Spleen (tissue), 11 donors: Measurements from ENCODE around the gene CANT1. TPM values are rescaled to one million over a fixed set of nuclear protein-coding genes. Genes with fewer than 3 reads are reported as not detected.
A peak's percentile ranks its signal among the peaks of the same experiment; 100 is the strongest.

Experiments used
- DNase-seq: peaks from one replicate; pipeline ENCODE4 v3.0.0-alpha.2; 2020
- H3K27ac ChIP-seq, 8 donors: fragments of 200-600 bp; sonication (generic) in 7 of 8; 1 replicate in 4 of 8; 2 replicates in 4 of 8; pipeline versions ENCODE4 v1.5.0 to v1.8.0; 2016 to 2021; ENCODE audit warnings: inconsistent platforms in 4 of 8, mild to moderate bottlenecking in 4 of 8, moderate library complexity in 1 of 8
- H3K27me3 ChIP-seq, 7 donors: fragments of 200-600 bp; sonication (generic) in 6 of 7; replicated peaks in 1 of 7; 1 replicate in 4 of 7; 2 replicates in 3 of 7; pipeline versions ENCODE4 v1.5.0 to v1.8.0; 2016 to 2021; ENCODE audit warnings: inconsistent platforms in 3 of 7, mild to moderate bottlenecking in 1 of 7
- H3K36me3 ChIP-seq, 6 donors: fragments of 200-600 bp; sonication (generic) in 5 of 6; 1 replicate in 4 of 6; 2 replicates in 2 of 6; pipeline versions ENCODE4 v1.5.0 to v1.8.0; 2016 to 2021; ENCODE audit warnings: inconsistent platforms in 2 of 6
- H3K4me1 ChIP-seq, 6 donors: fragments of 200-600 bp; sonication (generic) in 5 of 6; 1 replicate in 3 of 6; 2 replicates in 3 of 6; pipeline versions ENCODE4 v1.5.0 to v1.8.0; 2016 to 2021; ENCODE audit warnings: inconsistent platforms in 3 of 6
- H3K4me3 ChIP-seq, 8 donors: fragments of 200-600 bp; sonication (generic) in 7 of 8; 1 replicate in 4 of 8; 2 replicates in 4 of 8; pipeline versions ENCODE4 v1.5.0 to v1.8.0; 2016 to 2021; ENCODE audit warnings: inconsistent platforms in 4 of 8, mild to moderate bottlenecking in 4 of 8, moderate library complexity in 2 of 8
- H3K9me3 ChIP-seq, 8 donors: fragments of 200-600 bp; sonication (generic) in 7 of 8; 1 replicate in 4 of 8; 2 replicates in 4 of 8; pipeline versions ENCODE4 v1.5.0 to v1.8.0; 2016 to 2021; ENCODE audit warnings: inconsistent platforms in 4 of 8
- POLR2A ChIP-seq, 3 donors: fragments of 450-650 bp; IDR thresholded peaks; one replicate each; pipeline ENCODE4 v1.5.1; 2017; ENCODE audit warnings: antibody characterized with exemption in 3 of 3, mild to moderate bottlenecking in 1 of 3
- POLR2AphosphoS5 ChIP-seq, 3 donors: sonication (generic); formaldehyde crosslinking; IDR thresholded peaks; one replicate each; pipeline ENCODE4 v1.5.1; 2017; ENCODE audit warnings: antibody characterized with exemption in 3 of 3
- WGBS, 5 donors: extraction: QIAGEN DNeasy Blood & Tissue Kit in 3 of 5; methylation state at CpG; one replicate each; pipeline versions ENCODE4 v1.1.5 to v1.1.7; 2013 to 2018; 5-methylcytosine and 5-hydroxymethylcytosine counted together
- intact Hi-C: fragments of 100-400 bp; cut with DNase I; formaldehyde crosslinking; loops from one replicate; pipeline ENCODE4 v1.15.0; 2023; ENCODE audit warnings: low total_unique reads
- polyA plus RNA-seq, 3 donors: library from polyadenylated mRNA; stranded (reverse); fragments of 200-250 nt; gene quantifications; one replicate each; pipeline ENCODE4 v1.2.1, GENCODE V29; 2013
- total RNA-seq, 7 donors: library from RNA; depleted of rRNA in 3 of 7; stranded (reverse); fragments of >200 nt in 3 of 7; fragmentation: NEBNext Ultra II Directional in 4 of 7; extraction: Animal tissue kit (Norgen Biotek cat#: 25700) in 4 of 7; gene quantifications; one replicate each; pipeline versions ENCODE4 v1.1.0 to v1.2.1, GENCODE V29; 2016 to 2021
- TF ChIP-seq, protein P1 (sequence below), 11 experiments: fragments of 200-600 bp in 7 of 11; fragments of 450-650 bp in 4 of 11; sonication (generic) in 4 of 11; IDR thresholded peaks in 8 of 11; conservative IDR thresholded peaks in 3 of 11; 1 replicate in 7 of 11; 2 replicates in 4 of 11; pipeline versions ENCODE4 v1.4.0 to v1.8.0; 2016 to 2021; ENCODE audit warnings: antibody characterized with exemption in 11 of 11, inconsistent platforms in 4 of 11, mild to moderate bottlenecking in 1 of 11
- donor health status: healthy with polysubstance abuse.
- donor health status: DM: no; HTN: no; CAD: no; lungs with moderate emphysema.
- donor health status: DM: no; HTN: no; CAD: no.
- donor health status: Bipolar disorder and iron deficiency.
- donor health status: healthy.
- donor health status: DM: no; HTN: no; CAD: no.
- donor health status: DM: yes; HTN: yes; CAD: no.

The CANT1 gene
- total and polyA plus RNA-seq, 10 donors, result 11.2 to 76.6 (median 50.2) TPM

DNA sequence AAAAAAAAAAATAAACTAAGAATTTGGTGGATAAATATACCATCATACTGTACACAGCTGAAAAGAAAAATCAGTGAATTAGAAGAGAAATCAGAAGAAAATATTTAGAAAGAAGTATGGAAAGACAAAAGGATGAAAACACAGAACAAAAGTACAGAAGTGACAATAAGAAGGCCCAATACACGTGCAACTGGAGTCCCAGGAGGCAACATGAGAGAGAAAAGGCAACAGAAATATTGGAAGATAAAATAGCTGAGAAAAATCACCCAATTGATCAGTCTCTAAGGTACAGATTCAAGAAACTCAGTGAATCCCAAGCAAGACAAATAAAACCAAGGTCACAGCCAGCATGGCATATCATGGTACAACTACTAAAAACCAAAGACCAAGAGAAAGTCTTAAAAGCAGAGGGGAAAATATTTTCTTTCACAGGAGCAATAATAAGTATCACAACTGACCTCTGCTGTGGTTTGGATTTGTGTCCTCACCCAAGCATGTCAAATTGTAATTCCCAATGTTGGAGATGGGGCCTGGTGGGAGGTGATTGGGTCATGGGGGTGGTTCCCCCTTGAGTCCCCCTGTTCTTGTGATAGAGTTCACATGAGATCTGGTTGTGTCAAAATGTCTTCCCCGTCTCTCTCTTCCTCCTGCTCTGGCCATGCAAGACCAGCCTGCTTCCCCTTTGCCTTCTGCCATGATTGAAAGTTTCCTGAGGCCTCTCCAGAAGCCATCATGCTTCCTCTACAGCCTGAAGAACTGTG lies 44.8 kb upstream of the CANT1 start:
- TF ChIP-seq, protein P1, sequence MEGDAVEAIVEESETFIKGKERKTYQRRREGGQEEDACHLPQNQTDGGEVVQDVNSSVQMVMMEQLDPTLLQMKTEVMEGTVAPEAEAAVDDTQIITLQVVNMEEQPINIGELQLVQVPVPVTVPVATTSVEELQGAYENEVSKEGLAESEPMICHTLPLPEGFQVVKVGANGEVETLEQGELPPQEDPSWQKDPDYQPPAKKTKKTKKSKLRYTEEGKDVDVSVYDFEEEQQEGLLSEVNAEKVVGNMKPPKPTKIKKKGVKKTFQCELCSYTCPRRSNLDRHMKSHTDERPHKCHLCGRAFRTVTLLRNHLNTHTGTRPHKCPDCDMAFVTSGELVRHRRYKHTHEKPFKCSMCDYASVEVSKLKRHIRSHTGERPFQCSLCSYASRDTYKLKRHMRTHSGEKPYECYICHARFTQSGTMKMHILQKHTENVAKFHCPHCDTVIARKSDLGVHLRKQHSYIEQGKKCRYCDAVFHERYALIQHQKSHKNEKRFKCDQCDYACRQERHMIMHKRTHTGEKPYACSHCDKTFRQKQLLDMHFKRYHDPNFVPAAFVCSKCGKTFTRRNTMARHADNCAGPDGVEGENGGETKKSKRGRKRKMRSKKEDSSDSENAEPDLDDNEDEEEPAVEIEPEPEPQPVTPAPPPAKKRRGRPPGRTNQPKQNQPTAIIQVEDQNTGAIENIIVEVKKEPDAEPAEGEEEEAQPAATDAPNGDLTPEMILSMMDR (IDR thresholded peaks at IDR 0.05 in 8 of 11, conservative IDR thresholded peaks at IDR 0.05 in 3 of 11), result no peak
- TF ChIP-seq POLR2AphosphoS5 (IDR thresholded peaks at IDR 0.05) (no peak), POLR2A (IDR thresholded peaks at IDR 0.05) (no peak)
- Histone ChIP-seq H3K27me3 (peaks cover 0 to 16% (median 0%) of the 10 kb centered on the region in 7 donors), H3K4me3 (no peak overlapping the region), H3K9me3 (peaks cover 0 to 20% (median 13%) of the 10 kb centered on the region in 8 donors), H3K36me3 (no peaks in the 10 kb centered on the region), H3K27ac (peak overlapping the region in 5 of 8 donors; percentile 45 to 53 (median 48)), H3K4me1 (peaks cover 0 to 39% (median 7%) of the 10 kb centered on the region in 6 donors)
- WGBS, 5 donors, result 51 to 63% (median 54%) methylated on average over 2 of the region's 2 CpGs
- peak; percentile 9 for DNase-seq
- intact Hi-C loops, result no loop called here

DNA sequence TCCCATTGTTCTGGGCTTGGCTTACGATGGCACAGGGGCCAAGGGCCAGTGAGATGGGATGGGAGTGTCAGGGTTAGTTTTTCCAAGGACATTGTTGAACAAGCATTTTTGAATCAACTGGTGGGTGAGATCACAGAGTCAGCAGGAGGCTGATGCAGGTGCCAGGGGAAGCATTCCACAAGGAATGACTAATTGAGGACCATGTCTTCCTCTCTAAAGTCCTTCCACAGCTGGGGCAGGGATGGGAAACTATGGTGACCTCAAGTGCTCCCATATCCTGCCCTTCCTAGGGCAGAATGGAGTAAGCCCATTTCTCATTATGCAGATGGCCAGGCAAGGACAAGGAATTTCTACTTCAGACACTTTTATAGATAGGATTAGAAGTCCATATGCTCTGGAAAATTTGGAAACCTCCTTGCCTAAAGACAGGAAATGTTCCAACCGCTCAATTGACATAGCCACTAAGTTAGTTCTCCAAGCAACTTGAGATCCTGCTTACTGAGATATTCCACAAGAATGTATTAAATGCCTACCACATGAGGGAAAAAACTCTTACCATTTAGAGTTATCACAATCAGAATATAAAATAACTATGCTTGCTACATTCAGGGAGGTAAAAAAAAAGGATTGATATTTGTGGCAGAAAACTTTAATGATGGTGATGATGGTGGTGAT lies 43.8 kb upstream of the CANT1 start:
- peaks cover 0 to 40% (median 5%) of the 10 kb centered on the region in 6 donors for H3K4me1 ChIP-seq
- DNase-seq, result peak; percentile 70
- whole genome bisulfite sequencing, 5 donors, result 71 to 82% (median 77%) methylated on average over 2 of the region's 2 CpGs

GRCh38 chr17:79052131-79052530 lies 42.6 kb upstream of the CANT1 start:
- Histone ChIP-seq H3K4me1 (peaks cover 0 to 44% (median 9%) of the 10 kb centered on the region in 6 donors), H3K27me3 (peaks cover 0 to 15% (median 0%) of the 10 kb centered on the region in 7 donors), H3K27ac (peak overlapping the region in 7 of 8 donors; percentile 20 to 71 (median 60)), H3K36me3 (peaks cover 0 to 9% (median 0%) of the 10 kb centered on the region in 6 donors), H3K4me3 (no peak overlapping the region), H3K9me3 (peaks cover 0 to 20% (median 13%) of the 10 kb centered on the region in 8 donors)
- 54 to 92% (median 65%) methylated on average over 1 of the region's 1 CpG for WGBS, 5 donors
- no peak for TF ChIP-seq POLR2A (IDR thresholded peaks at IDR 0.05)
- intact Hi-C loops, result no loop called here
- no peak for DNase-seq

More for the DNA sequence above, 43.8 kb upstream of the CANT1 start:
- Histone ChIP-seq H3K4me3 (no peak overlapping the region), H3K27me3 (peaks cover 0 to 15% (median 0%) of the 10 kb centered on the region in 7 donors), H3K9me3 (peaks cover 0 to 20% (median 13%) of the 10 kb centered on the region in 8 donors), H3K36me3 (no peaks in the 10 kb centered on the region), H3K27ac (peak overlapping the region in 7 of 8 donors; percentile 6 to 54 (median 48))
- intact Hi-C loops, result no loop called here
- TF ChIP-seq POLR2A (IDR thresholded peaks at IDR 0.05), result no peak
- TF ChIP-seq, protein P1 (IDR thresholded peaks at IDR 0.05 in 8 of 11, conservative IDR thresholded peaks at IDR 0.05 in 3 of 11), result no peak
- TF ChIP-seq POLR2AphosphoS5 (IDR thresholded peaks at IDR 0.05), result peak in 1 of 3 donors; percentile 77

GRCh38 chr17:79051306-79051705 lies 41.7 kb upstream of the CANT1 start:
- WGBS, 5 donors, result 71 to 78% (median 77%) methylated on average over 5 to 6 of the region's 6 CpGs
- Histone ChIP-seq H3K9me3 (peaks cover 0 to 20% (median 13%) of the 10 kb centered on the region in 8 donors), H3K36me3 (peaks cover 0 to 9% (median 0%) of the 10 kb centered on the region in 6 donors), H3K27me3 (peaks cover 0 to 18% (median 0%) of the 10 kb centered on the region in 7 donors), H3K4me1 (peaks cover 0 to 52% (median 13%) of the 10 kb centered on the region in 6 donors), H3K27ac (peak overlapping the region in 6 of 8 donors; percentile 23 to 71 (median 42)), H3K4me3 (no peak overlapping the region)
- no peak for TF ChIP-seq POLR2AphosphoS5 (IDR thresholded peaks at IDR 0.05)
- no peak for TF ChIP-seq POLR2A (IDR thresholded peaks at IDR 0.05)
- TF ChIP-seq, protein P1 (IDR thresholded peaks at IDR 0.05 in 8 of 11, conservative IDR thresholded peaks at IDR 0.05 in 3 of 11), result no peak
- intact Hi-C loops, result no loop called here
- DNase-seq, result peak; percentile 25
